ENCODE measurements around the gene VTN. TPM values are rescaled to one million over a fixed set of nuclear protein-coding genes. Genes with fewer than 3 reads are reported as not detected.

VTN gene
- total and polyA plus RNA-seq, 2 donors (not counting 1 experiment from before 2014, with no cell fraction given) = 0.34 to 0.36 TPM

GRCh38 chr17:28334171-28334570, 35.9 kb downstream of the VTN start:
- no peaks in the 10 kb centered on the region for H3K9me3 ChIP-seq (ENCODE audit: control extremely low read depth in 1 of 3, control insufficient read depth in 2 of 3, insufficient read depth in 1 of 3, low read length in 2 of 3)
- 52% methylated on average over 3 of the region's 6 CpGs for WGBS (ENCODE audit: insufficient coverage)
- H3K27ac ChIP-seq (ENCODE audit: low read length in 2 of 2) = peak overlapping the region in 1 of 2 donors; percentile 95
- peaks cover 19 to 24% of the 10 kb centered on the region in 2 donors for H3K4me1 ChIP-seq (ENCODE audit: control insufficient read depth in 2 of 2, insufficient read depth in 2 of 2, low read length in 2 of 2)
- peak overlapping the region; percentile 87 for H3K9ac ChIP-seq (ENCODE audit: low read length)
- H3K9me3 Mint-ChIP-seq (ENCODE audit: insufficient read depth) = no peaks in the 10 kb centered on the region
- H3K4me3 Mint-ChIP-seq = peak overlapping the region; percentile 93
- no peaks in the 10 kb centered on the region for H3K27me3 Mint-ChIP-seq
- no peaks in the 10 kb centered on the region for H3K27me3 ChIP-seq (replicated peaks in 1 of 4; ENCODE audit: control extremely low read depth in 1 of 4, control insufficient read depth in 3 of 4, insufficient read depth in 4 of 4, low read length in 3 of 4)
- peaks cover 71% of the 10 kb centered on the region for H3K79me2 ChIP-seq (ENCODE audit: control insufficient read depth, insufficient read depth, low read length)
- no peak overlapping the region for H2AFZ ChIP-seq (ENCODE audit: insufficient read depth, low read depth, low read length, poor library complexity, severe bottlenecking)
- H3K4me2 ChIP-seq (replicated peaks; ENCODE audit: low read depth, low read length, poor library complexity, severe bottlenecking) = peak overlapping the region; percentile 82
- TF ChIP-seq EZH2 (IDR thresholded peaks at IDR 0.05; ENCODE audit: borderline replicate concordance, insufficient read depth, low read depth, low read length, poor library complexity, severe bottlenecking) (no peak), CTCF (IDR thresholded peaks at IDR 0.05) (no peak)
- DNase-seq (no peak), ATAC-seq (ENCODE audit: low read depth) (no peak)
- no peak overlapping the region for H3K4me3 ChIP-seq (ENCODE audit: control extremely low read depth in 1 of 5, extremely low read depth in 1 of 5, insufficient read depth in 1 of 5, low read depth in 2 of 5, low read length in 4 of 5)
- POLR2A ChIA-PET = no interaction called here
- intact Hi-C loops (cut with micrococcal nuclease) = no loop called here
- H4K20me1 ChIP-seq (ENCODE audit: control insufficient read depth, insufficient read depth, low read length, poor library complexity, severe bottlenecking) = peaks cover 24% of the 10 kb centered on the region
- CTCF ChIA-PET = interaction anchor here (1.7 kb wide), 1 partner anchor 23 kb away, joined by 12 read pairs; the partner anchor contains the start of gene POLDIP2
- H3K4me1 Mint-ChIP-seq = peaks cover 33% of the 10 kb centered on the region
- peak overlapping the region; percentile 91 for H3K27ac Mint-ChIP-seq
- peaks cover 0 to 24% of the 10 kb centered on the region in 2 experiments for H3K36me3 ChIP-seq (replicated peaks in 1 of 2; ENCODE audit: control extremely low read depth in 1 of 2, control insufficient read depth in 1 of 2, extremely low read depth in 1 of 2, insufficient read depth in 2 of 2, low read length in 1 of 2)

- H3K27ac Mint-ChIP-seq = no peak overlapping the region
These were observed 36.9 kb downstream of the VTN start for GRCh38 chr17:28333083-28333746.

More at GRCh38 chr17:28333083-28333746, 36.9 kb downstream of the VTN start:
- intact Hi-C loops (cut with micrococcal nuclease) = no loop called here
- no peak for DNase-seq
- ATAC-seq (ENCODE audit: low read depth) = no peak
- Histone ChIP-seq H3K4me2 (replicated peaks; ENCODE audit: low read depth, low read length, poor library complexity, severe bottlenecking) (no peak overlapping the region), H2AFZ (ENCODE audit: insufficient read depth, low read depth, low read length, poor library complexity, severe bottlenecking) (no peak overlapping the region), H3K36me3 (replicated peaks in 1 of 2; ENCODE audit: control extremely low read depth in 1 of 2, control insufficient read depth in 1 of 2, extremely low read depth in 1 of 2, insufficient read depth in 2 of 2, low read length in 1 of 2) (peaks cover 0 to 33% of the 10 kb centered on the region in 2 experiments), H3K4me1 (ENCODE audit: control insufficient read depth in 2 of 2, insufficient read depth in 2 of 2, low read length in 2 of 2) (peaks cover 19 to 24% of the 10 kb centered on the region in 2 donors), H3K9ac (ENCODE audit: low read length) (no peak overlapping the region), H3K27ac (ENCODE audit: low read length in 2 of 2) (no peak overlapping the region), H3K27me3 (replicated peaks in 1 of 4; ENCODE audit: control extremely low read depth in 1 of 4, control insufficient read depth in 3 of 4, insufficient read depth in 4 of 4, low read length in 3 of 4) (no peaks in the 10 kb centered on the region), H4K20me1 (ENCODE audit: control insufficient read depth, insufficient read depth, low read length, poor library complexity, severe bottlenecking) (peaks cover 19% of the 10 kb centered on the region), H3K4me3 (ENCODE audit: control extremely low read depth in 1 of 5, extremely low read depth in 1 of 5, insufficient read depth in 1 of 5, low read depth in 2 of 5, low read length in 4 of 5) (no peak overlapping the region), H3K79me2 (ENCODE audit: control insufficient read depth, insufficient read depth, low read length) (peaks cover 61% of the 10 kb centered on the region), H3K9me3 (ENCODE audit: control extremely low read depth in 1 of 3, control insufficient read depth in 2 of 3, insufficient read depth in 1 of 3, low read length in 2 of 3) (no peaks in the 10 kb centered on the region)
- WGBS (ENCODE audit: insufficient coverage) = 78% methylated on average over 1 of the region's 1 CpG
- POLR2A ChIA-PET = no interaction called here
- Mint-ChIP-seq H3K9me3 (ENCODE audit: insufficient read depth) (no peaks in the 10 kb centered on the region), H3K4me1 (peaks cover 33% of the 10 kb centered on the region), H3K4me3 (peak overlapping the region; percentile 93), H3K27me3 (no peaks in the 10 kb centered on the region)
- CTCF ChIA-PET = interaction anchor here (0.6 kb wide), 1 partner anchor 1191 kb away, joined by 5 read pairs; no protein-coding TSS in a partner anchor
- TF ChIP-seq CTCF (IDR thresholded peaks at IDR 0.05) = no peak
- TF ChIP-seq EZH2 (IDR thresholded peaks at IDR 0.05; ENCODE audit: borderline replicate concordance, insufficient read depth, low read depth, low read length, poor library complexity, severe bottlenecking) = no peak
